Measurements from ENCODE around the gene MMP21. TPM values are rescaled to one million over a fixed set of nuclear protein-coding genes. Genes with fewer than 3 reads are reported as not detected.

Gene MMP21
- polyA plus RNA-seq, 2 donors = 0.02 to 0.04 TPM

GRCh38 chr10:125768219-125768855 lies 7.3 kb downstream of the MMP21 start:
- H3K4me3 ChIP-seq (ENCODE audit: low read depth in 1 of 2, low read length in 2 of 2) = no peak overlapping the region
- 44 to 57% methylated on average over 4 of the region's 4 CpGs for WGBS, 2 donors
- H3K36me3 ChIP-seq (ENCODE audit: control insufficient read depth in 2 of 2, insufficient read depth in 2 of 2, low read length in 1 of 2) = peaks cover 4% of the 10 kb centered on the region in 2 donors
- H3K9me3 ChIP-seq (ENCODE audit: control insufficient read depth in 2 of 2, insufficient read depth in 1 of 2, low read depth in 1 of 2, low read length in 1 of 2) = no peaks in the 10 kb centered on the region
- no peaks in the 10 kb centered on the region for H3K4me1 ChIP-seq (ENCODE audit: control insufficient read depth in 2 of 2, insufficient read depth in 2 of 2, low read length in 1 of 2)
- no peaks in the 10 kb centered on the region for H3K27me3 ChIP-seq (ENCODE audit: control insufficient read depth in 1 of 2, insufficient read depth in 2 of 2, low read length in 2 of 2)
- peak overlapping the region in 1 of 2 donors; percentile 6 for H3K27ac ChIP-seq (ENCODE audit: low read depth in 2 of 2, low read length in 1 of 2)

- no peak overlapping the region for H3K27ac ChIP-seq (ENCODE audit: low read depth in 2 of 2, low read length in 1 of 2)
- H3K9me3 ChIP-seq (ENCODE audit: control insufficient read depth in 2 of 2, insufficient read depth in 1 of 2, low read depth in 1 of 2, low read length in 1 of 2) = no peaks in the 10 kb centered on the region
- H3K4me3 ChIP-seq (ENCODE audit: low read depth in 1 of 2, low read length in 2 of 2) = no peak overlapping the region
- no peaks in the 10 kb centered on the region for H3K4me1 ChIP-seq (ENCODE audit: control insufficient read depth in 2 of 2, insufficient read depth in 2 of 2, low read length in 1 of 2)
- 73 to 79% methylated on average over 4 of the region's 4 CpGs for WGBS, 2 donors
- H3K27me3 ChIP-seq (ENCODE audit: control insufficient read depth in 1 of 2, insufficient read depth in 2 of 2, low read length in 2 of 2) = no peaks in the 10 kb centered on the region
- peaks cover 4 to 8% of the 10 kb centered on the region in 2 donors for H3K36me3 ChIP-seq (ENCODE audit: control insufficient read depth in 2 of 2, insufficient read depth in 2 of 2, low read length in 1 of 2)
These were observed 9.1 kb downstream of the MMP21 start for GRCh38 chr10:125766511-125766910.

GRCh38 chr10:125765835-125766234 lies 9.8 kb downstream of the MMP21 start:
- no peak overlapping the region for H3K27ac ChIP-seq (ENCODE audit: low read depth in 2 of 2, low read length in 1 of 2)
- H3K4me1 ChIP-seq (ENCODE audit: control insufficient read depth in 2 of 2, insufficient read depth in 2 of 2, low read length in 1 of 2) = no peaks in the 10 kb centered on the region
- 88 to 90% methylated on average over 2 of the region's 2 CpGs for WGBS, 2 donors
- no peaks in the 10 kb centered on the region for H3K27me3 ChIP-seq (ENCODE audit: control insufficient read depth in 1 of 2, insufficient read depth in 2 of 2, low read length in 2 of 2)
- no peaks in the 10 kb centered on the region for H3K9me3 ChIP-seq (ENCODE audit: control insufficient read depth in 2 of 2, insufficient read depth in 1 of 2, low read depth in 1 of 2, low read length in 1 of 2)
- H3K4me3 ChIP-seq (ENCODE audit: low read depth in 1 of 2, low read length in 2 of 2) = no peak overlapping the region
- H3K36me3 ChIP-seq (ENCODE audit: control insufficient read depth in 2 of 2, insufficient read depth in 2 of 2, low read length in 1 of 2) = peaks cover 4 to 8% of the 10 kb centered on the region in 2 donors

GRCh38 chr10:125762692-125763648 lies 12.7 kb downstream of the MMP21 start:
- Histone ChIP-seq H3K9me3 (ENCODE audit: control insufficient read depth in 2 of 2, insufficient read depth in 1 of 2, low read depth in 1 of 2, low read length in 1 of 2) (no peaks in the 10 kb centered on the region), H3K36me3 (ENCODE audit: control insufficient read depth in 2 of 2, insufficient read depth in 2 of 2, low read length in 1 of 2) (peaks cover 4 to 20% of the 10 kb centered on the region in 2 donors), H3K27me3 (ENCODE audit: control insufficient read depth in 1 of 2, insufficient read depth in 2 of 2, low read length in 2 of 2) (no peaks in the 10 kb centered on the region), H3K4me1 (ENCODE audit: control insufficient read depth in 2 of 2, insufficient read depth in 2 of 2, low read length in 1 of 2) (no peaks in the 10 kb centered on the region), H3K4me3 (ENCODE audit: low read depth in 1 of 2, low read length in 2 of 2) (no peak overlapping the region), H3K27ac (ENCODE audit: low read depth in 2 of 2, low read length in 1 of 2) (no peak overlapping the region)
- WGBS, 2 donors = 80 to 83% methylated on average over 24 of the region's 24 CpGs

GRCh38 chr10:125761961-125762360 lies 13.7 kb downstream of the MMP21 start:
- Histone ChIP-seq H3K4me3 (ENCODE audit: low read depth in 1 of 2, low read length in 2 of 2) (no peak overlapping the region), H3K36me3 (ENCODE audit: control insufficient read depth in 2 of 2, insufficient read depth in 2 of 2, low read length in 1 of 2) (peaks cover 4 to 20% of the 10 kb centered on the region in 2 donors)
- 60 to 67% methylated on average over 1 of the region's 1 CpG for WGBS, 2 donors

GRCh38 chr10:125757742-125758141 lies 17.9 kb downstream of the MMP21 start:
- no peaks in the 10 kb centered on the region for H3K27me3 ChIP-seq (ENCODE audit: control insufficient read depth in 1 of 2, insufficient read depth in 2 of 2, low read length in 2 of 2)
- no peaks in the 10 kb centered on the region for H3K9me3 ChIP-seq (ENCODE audit: control insufficient read depth in 2 of 2, insufficient read depth in 1 of 2, low read depth in 1 of 2, low read length in 1 of 2)
- H3K27ac ChIP-seq (ENCODE audit: low read depth in 2 of 2, low read length in 1 of 2) = no peak overlapping the region
- peaks cover 0 to 19% of the 10 kb centered on the region in 2 donors for H3K36me3 ChIP-seq (ENCODE audit: control insufficient read depth in 2 of 2, insufficient read depth in 2 of 2, low read length in 1 of 2)
- whole genome bisulfite sequencing, 2 donors = 93 to 94% methylated on average over 4 of the region's 4 CpGs
- no peaks in the 10 kb centered on the region for H3K4me1 ChIP-seq (ENCODE audit: control insufficient read depth in 2 of 2, insufficient read depth in 2 of 2, low read length in 1 of 2)
- H3K4me3 ChIP-seq (ENCODE audit: low read depth in 1 of 2, low read length in 2 of 2) = no peak overlapping the region

More at GRCh38 chr10:125761961-125762360, 13.7 kb downstream of the MMP21 start:
- Histone ChIP-seq H3K27ac (ENCODE audit: low read depth in 2 of 2, low read length in 1 of 2) (no peak overlapping the region), H3K4me1 (ENCODE audit: control insufficient read depth in 2 of 2, insufficient read depth in 2 of 2, low read length in 1 of 2) (no peaks in the 10 kb centered on the region), H3K9me3 (ENCODE audit: control insufficient read depth in 2 of 2, insufficient read depth in 1 of 2, low read depth in 1 of 2, low read length in 1 of 2) (no peaks in the 10 kb centered on the region), H3K27me3 (ENCODE audit: control insufficient read depth in 1 of 2, insufficient read depth in 2 of 2, low read length in 2 of 2) (no peaks in the 10 kb centered on the region)

GRCh38 chr10:125756853-125757487 lies 18.7 kb downstream of the MMP21 start:
- H3K36me3 ChIP-seq (ENCODE audit: control insufficient read depth in 2 of 2, insufficient read depth in 2 of 2, low read length in 1 of 2) = peaks cover under 1 to 17% of the 10 kb centered on the region in 2 donors
- no peaks in the 10 kb centered on the region for H3K9me3 ChIP-seq (ENCODE audit: control insufficient read depth in 2 of 2, insufficient read depth in 1 of 2, low read depth in 1 of 2, low read length in 1 of 2)
- 88 to 89% methylated on average over 5 of the region's 5 CpGs for WGBS, 2 donors
- H3K27me3 ChIP-seq (ENCODE audit: control insufficient read depth in 1 of 2, insufficient read depth in 2 of 2, low read length in 2 of 2) = no peaks in the 10 kb centered on the region
- H3K4me3 ChIP-seq (ENCODE audit: low read depth in 1 of 2, low read length in 2 of 2) = no peak overlapping the region
- H3K27ac ChIP-seq (ENCODE audit: low read depth in 2 of 2, low read length in 1 of 2) = no peak overlapping the region
- H3K4me1 ChIP-seq (ENCODE audit: control insufficient read depth in 2 of 2, insufficient read depth in 2 of 2, low read length in 1 of 2) = no peaks in the 10 kb centered on the region

- Histone ChIP-seq H3K27me3 (ENCODE audit: control insufficient read depth in 1 of 2, insufficient read depth in 2 of 2, low read length in 2 of 2) (no peaks in the 10 kb centered on the region), H3K9me3 (ENCODE audit: control insufficient read depth in 2 of 2, insufficient read depth in 1 of 2, low read depth in 1 of 2, low read length in 1 of 2) (no peaks in the 10 kb centered on the region), H3K27ac (ENCODE audit: low read depth in 2 of 2, low read length in 1 of 2) (no peak overlapping the region), H3K36me3 (ENCODE audit: control insufficient read depth in 2 of 2, insufficient read depth in 2 of 2, low read length in 1 of 2) (peaks cover 8 to 23% of the 10 kb centered on the region in 2 donors), H3K4me3 (ENCODE audit: low read depth in 1 of 2, low read length in 2 of 2) (no peak overlapping the region), H3K4me1 (ENCODE audit: control insufficient read depth in 2 of 2, insufficient read depth in 2 of 2, low read length in 1 of 2) (no peaks in the 10 kb centered on the region)
- 72 to 79% methylated on average over 5 of the region's 5 CpGs for WGBS, 2 donors
These were observed 19.4 kb downstream of the MMP21 start for GRCh38 chr10:125756196-125756595.

- Histone ChIP-seq H3K36me3 (ENCODE audit: control insufficient read depth in 2 of 2, insufficient read depth in 2 of 2, low read length in 1 of 2) (peaks cover 12 to 27% of the 10 kb centered on the region in 2 donors), H3K9me3 (ENCODE audit: control insufficient read depth in 2 of 2, insufficient read depth in 1 of 2, low read depth in 1 of 2, low read length in 1 of 2) (no peaks in the 10 kb centered on the region), H3K4me1 (ENCODE audit: control insufficient read depth in 2 of 2, insufficient read depth in 2 of 2, low read length in 1 of 2) (no peaks in the 10 kb centered on the region), H3K27ac (ENCODE audit: low read depth in 2 of 2, low read length in 1 of 2) (no peak overlapping the region), H3K27me3 (ENCODE audit: control insufficient read depth in 1 of 2, insufficient read depth in 2 of 2, low read length in 2 of 2) (no peaks in the 10 kb centered on the region), H3K4me3 (ENCODE audit: low read depth in 1 of 2, low read length in 2 of 2) (no peak overlapping the region)
- WGBS, 2 donors = 80 to 87% methylated on average over 5 of the region's 5 CpGs
These were observed 28.2 kb downstream of the MMP21 start for GRCh38 chr10:125747417-125747816.

Measured in esophagus (tissue), 2 donors.